Measurements from ENCODE around the gene VPS13D. TPM values are rescaled to one million over a fixed set of nuclear protein-coding genes. Genes with fewer than 3 reads are reported as not detected.

The VPS13D gene
- total RNA-seq, 4 donors from 2014 or later, result 60.9 to 91.6 (median 71.6) TPM

DNA sequence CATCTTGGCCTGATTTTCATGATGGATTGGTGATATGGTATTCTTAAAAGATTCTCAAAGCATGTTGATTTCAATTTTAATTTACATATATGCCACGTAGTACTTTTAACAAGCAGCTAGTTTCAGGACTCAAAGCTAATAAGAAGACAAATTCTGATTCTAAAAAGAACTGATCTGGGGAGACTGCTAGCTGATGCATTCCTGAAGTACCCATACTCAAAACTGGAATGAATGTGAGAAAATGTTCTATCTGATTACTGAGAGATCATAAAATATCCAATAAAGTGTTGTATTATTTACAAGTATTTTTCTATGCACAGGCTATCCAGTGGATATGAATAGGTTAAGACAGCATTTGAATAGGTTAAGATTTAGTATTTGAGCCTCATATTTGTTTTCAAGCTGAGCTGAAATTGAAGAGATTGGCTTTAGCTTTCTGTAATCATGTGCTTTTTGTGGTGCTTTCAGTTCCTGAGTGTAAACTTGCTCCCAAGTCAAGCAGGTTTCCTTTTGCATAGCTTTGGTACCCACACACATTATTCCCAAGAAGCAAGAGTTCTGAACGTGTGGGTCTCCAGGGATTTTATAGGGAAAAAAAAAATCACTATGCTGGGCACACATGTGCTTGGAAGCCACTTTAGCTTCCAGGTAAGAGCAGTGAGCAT lies 114.1 kb downstream of the VPS13D start:
- no peak for TF ChIP-seq POLR2A (IDR thresholded peaks at IDR 0.05)
- TF ChIP-seq, protein P1, sequence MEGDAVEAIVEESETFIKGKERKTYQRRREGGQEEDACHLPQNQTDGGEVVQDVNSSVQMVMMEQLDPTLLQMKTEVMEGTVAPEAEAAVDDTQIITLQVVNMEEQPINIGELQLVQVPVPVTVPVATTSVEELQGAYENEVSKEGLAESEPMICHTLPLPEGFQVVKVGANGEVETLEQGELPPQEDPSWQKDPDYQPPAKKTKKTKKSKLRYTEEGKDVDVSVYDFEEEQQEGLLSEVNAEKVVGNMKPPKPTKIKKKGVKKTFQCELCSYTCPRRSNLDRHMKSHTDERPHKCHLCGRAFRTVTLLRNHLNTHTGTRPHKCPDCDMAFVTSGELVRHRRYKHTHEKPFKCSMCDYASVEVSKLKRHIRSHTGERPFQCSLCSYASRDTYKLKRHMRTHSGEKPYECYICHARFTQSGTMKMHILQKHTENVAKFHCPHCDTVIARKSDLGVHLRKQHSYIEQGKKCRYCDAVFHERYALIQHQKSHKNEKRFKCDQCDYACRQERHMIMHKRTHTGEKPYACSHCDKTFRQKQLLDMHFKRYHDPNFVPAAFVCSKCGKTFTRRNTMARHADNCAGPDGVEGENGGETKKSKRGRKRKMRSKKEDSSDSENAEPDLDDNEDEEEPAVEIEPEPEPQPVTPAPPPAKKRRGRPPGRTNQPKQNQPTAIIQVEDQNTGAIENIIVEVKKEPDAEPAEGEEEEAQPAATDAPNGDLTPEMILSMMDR (IDR thresholded peaks at IDR 0.05 in 4 of 5, conservative IDR thresholded peaks at IDR 0.05 in 1 of 5), result no peak
- Histone ChIP-seq H3K36me3 (peaks cover under 1 to 28% of the 10 kb centered on the region in 2 donors), H3K4me3 (peak overlapping the region in 1 of 4 donors; percentile 22), H3K4me1 (peaks cover 26 to 60% of the 10 kb centered on the region in 2 donors), H3K27ac (peak overlapping the region in 3 of 4 donors; percentile 87 to 88 (median 87)), H3K9me3 (no peaks in the 10 kb centered on the region), H3K27me3 (no peaks in the 10 kb centered on the region)
- intact Hi-C loops (cut with DNase I; ENCODE audit: low total_unique reads) (no loop called here), in situ Hi-C loops (cut with MboI; ENCODE audit: low sequenced_read_pairs in 4 of 4) (no loop called here)
- ATAC-seq (no peak), DNase-seq (no peak)

DNA sequence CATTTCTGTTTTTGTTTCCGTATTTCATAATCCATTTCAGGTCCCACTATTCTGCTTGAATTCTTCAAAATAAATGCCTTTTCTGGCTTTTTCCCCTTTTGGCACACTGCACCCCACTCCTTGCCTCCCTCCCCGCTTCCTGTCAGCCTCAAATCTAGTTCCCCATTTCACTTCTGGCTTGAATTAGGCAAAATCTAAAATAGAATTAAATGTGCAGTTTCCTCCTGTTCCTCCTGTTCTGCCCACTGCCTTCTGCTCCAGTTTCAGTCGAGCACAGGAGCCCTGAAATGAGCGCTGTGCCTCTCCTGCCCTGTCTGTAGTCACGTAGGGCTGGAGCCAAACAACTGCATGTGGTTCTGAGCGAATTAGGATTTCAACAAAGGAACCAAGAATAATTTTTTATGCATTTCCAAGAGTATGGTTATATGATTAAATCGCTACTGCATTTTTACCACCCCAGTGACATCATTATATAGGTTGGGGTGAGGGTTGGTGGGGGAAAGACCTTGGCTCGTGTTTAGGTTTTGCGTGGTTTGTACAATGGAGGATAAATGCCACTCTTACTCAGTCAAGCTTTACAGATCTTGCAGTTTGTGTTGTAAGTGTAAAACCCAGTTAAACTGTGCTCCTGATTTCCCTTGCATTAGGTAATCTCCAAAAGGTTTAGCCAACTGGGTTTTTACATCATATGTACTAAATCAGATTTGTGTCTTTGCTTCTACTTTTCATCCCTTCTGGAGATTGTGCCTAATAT lies 114.9 kb downstream of the VPS13D start:
- H3K36me3 ChIP-seq, result peaks cover 9 to 36% of the 10 kb centered on the region in 2 donors
- DNase-seq, result no peak
- peak overlapping the region in 1 of 4 donors; percentile 22 for H3K4me3 ChIP-seq
- in situ Hi-C loops (cut with MboI; ENCODE audit: low sequenced_read_pairs in 4 of 4) (no loop called here), intact Hi-C loops (cut with DNase I; ENCODE audit: low total_unique reads) (no loop called here)
- H3K9me3 ChIP-seq, result no peaks in the 10 kb centered on the region
- peak overlapping the region; percentile 1 to 88 (median 87) for H3K27ac ChIP-seq
- no peak for ATAC-seq
- H3K4me1 ChIP-seq, result peaks cover 17 to 52% of the 10 kb centered on the region in 2 donors
- H3K27me3 ChIP-seq, result no peaks in the 10 kb centered on the region
- no peak for TF ChIP-seq POLR2A (IDR thresholded peaks at IDR 0.05)
- TF ChIP-seq, protein P1 (IDR thresholded peaks at IDR 0.05 in 4 of 5, conservative IDR thresholded peaks at IDR 0.05 in 1 of 5), result no peak

DNA sequence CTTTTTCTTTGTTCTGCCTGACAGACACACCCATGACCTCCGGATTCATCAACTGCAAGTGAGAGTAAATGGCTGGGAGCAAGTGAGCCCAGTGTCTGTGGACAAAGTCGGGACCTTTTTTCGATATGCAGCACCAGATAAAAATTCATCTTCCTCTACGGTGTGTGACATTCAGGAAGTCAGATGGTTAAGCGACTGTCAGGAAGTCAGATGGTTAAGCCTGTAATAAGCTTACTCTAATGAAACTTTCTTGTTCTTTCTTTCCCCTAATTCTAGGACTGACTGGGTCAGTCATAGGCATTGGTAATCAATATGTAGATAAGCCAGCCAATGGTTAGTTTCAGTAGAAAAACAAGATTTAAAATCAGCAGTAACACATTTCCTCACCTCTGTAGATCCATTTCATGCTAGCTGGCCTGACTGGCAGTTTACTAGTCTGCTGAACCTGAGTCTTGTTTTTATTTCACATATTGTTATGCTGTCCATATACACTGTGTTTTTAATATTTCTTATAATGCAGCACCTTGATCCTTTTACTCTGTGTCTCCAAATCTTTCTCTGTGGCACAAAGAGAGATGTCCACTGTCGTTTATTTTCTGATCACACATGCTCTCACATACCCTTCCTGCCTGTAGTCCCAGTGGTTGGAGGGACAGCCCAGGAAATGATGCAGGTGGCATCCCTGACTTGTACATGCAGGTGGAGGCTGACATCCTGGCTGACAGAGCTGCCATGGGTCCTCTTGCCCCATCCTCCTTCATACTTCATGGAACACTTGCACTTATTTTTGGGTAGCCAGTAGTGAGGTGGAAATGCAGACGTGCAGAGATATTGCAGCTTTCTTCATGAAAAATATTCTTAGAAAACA lies 115.8 kb downstream of the VPS13D start:
- DNase-seq, result no peak
- ATAC-seq, result no peak
- TF ChIP-seq, protein P1 (IDR thresholded peaks at IDR 0.05 in 4 of 5, conservative IDR thresholded peaks at IDR 0.05 in 1 of 5), result no peak
- no peak for TF ChIP-seq POLR2A (IDR thresholded peaks at IDR 0.05)
- H3K9me3 ChIP-seq, result no peaks in the 10 kb centered on the region
- in situ Hi-C loops (cut with MboI; ENCODE audit: low sequenced_read_pairs in 4 of 4), result no loop called here
- no peaks in the 10 kb centered on the region for H3K27me3 ChIP-seq
- peak overlapping the region; percentile 1 to 88 (median 87) for H3K27ac ChIP-seq
- intact Hi-C loops (cut with DNase I; ENCODE audit: low total_unique reads), result no loop called here
- peaks cover 10 to 44% of the 10 kb centered on the region in 2 donors for H3K36me3 ChIP-seq
- H3K4me1 ChIP-seq, result peaks cover 9 to 43% of the 10 kb centered on the region in 2 donors
- H3K4me3 ChIP-seq, result peak overlapping the region in 1 of 4 donors; percentile 22

- DNase-seq (no peak), ATAC-seq (no peak)
- Histone ChIP-seq H3K27me3 (no peaks in the 10 kb centered on the region), H3K9me3 (no peaks in the 10 kb centered on the region), H3K4me3 (no peak overlapping the region), H3K36me3 (peaks cover 10 to 53% of the 10 kb centered on the region in 2 donors), H3K27ac (peak overlapping the region in 2 of 4 donors; percentile 7 to 88), H3K4me1 (peaks cover 8 to 35% of the 10 kb centered on the region in 2 donors)
- intact Hi-C loops (cut with DNase I; ENCODE audit: low total_unique reads), result no loop called here
- no peak for TF ChIP-seq POLR2A (IDR thresholded peaks at IDR 0.05)
- TF ChIP-seq, protein P1 (IDR thresholded peaks at IDR 0.05 in 4 of 5, conservative IDR thresholded peaks at IDR 0.05 in 1 of 5), result no peak
- in situ Hi-C loops (cut with MboI; ENCODE audit: low sequenced_read_pairs in 4 of 4), result no loop called here
These were observed 116.8 kb downstream of the VPS13D start for GRCh38 chr1:12346483-12347151.
